ENCODE data around the gene ELANE.

The ELANE gene

GRCh38 chr19:858284-858683, 6.2 kb downstream of the ELANE start:
- no peaks in the 10 kb centered on the region for H3K9me2 ChIP-seq (ENCODE audit: low read depth, low read length)
- H3K27me3 ChIP-seq (ENCODE audit: insufficient read depth, low read length) = no peaks in the 10 kb centered on the region
- no peaks in the 10 kb centered on the region for H4K20me1 ChIP-seq (ENCODE audit: insufficient read depth, low read length)
- no peak overlapping the region for H2AFZ ChIP-seq (ENCODE audit: low read length)
- peaks cover 14% of the 10 kb centered on the region for H3K4me1 ChIP-seq (ENCODE audit: insufficient read depth, low read length, severe bottlenecking)
- no peaks in the 10 kb centered on the region for H3K79me2 ChIP-seq (ENCODE audit: insufficient read depth, low read length)
- no peak overlapping the region for H3K4me2 ChIP-seq (ENCODE audit: low read length)
- H3K9ac ChIP-seq (ENCODE audit: low read length) = no peak overlapping the region
- no peaks in the 10 kb centered on the region for H3K9me3 ChIP-seq (ENCODE audit: low read length)
- no peak overlapping the region for H3K27ac ChIP-seq (ENCODE audit: low read depth, low read length, poor library complexity, severe bottlenecking)
- no peaks in the 10 kb centered on the region for H3F3A ChIP-seq (ENCODE audit: insufficient read depth, low read length)
- H3K36me3 ChIP-seq (ENCODE audit: insufficient read depth, low read length) = no peaks in the 10 kb centered on the region
- no peak for TF ChIP-seq EZH2 (IDR thresholded peaks at IDR 0.05; ENCODE audit: borderline replicate concordance, low read length)
- TF ChIP-seq, protein P1, sequence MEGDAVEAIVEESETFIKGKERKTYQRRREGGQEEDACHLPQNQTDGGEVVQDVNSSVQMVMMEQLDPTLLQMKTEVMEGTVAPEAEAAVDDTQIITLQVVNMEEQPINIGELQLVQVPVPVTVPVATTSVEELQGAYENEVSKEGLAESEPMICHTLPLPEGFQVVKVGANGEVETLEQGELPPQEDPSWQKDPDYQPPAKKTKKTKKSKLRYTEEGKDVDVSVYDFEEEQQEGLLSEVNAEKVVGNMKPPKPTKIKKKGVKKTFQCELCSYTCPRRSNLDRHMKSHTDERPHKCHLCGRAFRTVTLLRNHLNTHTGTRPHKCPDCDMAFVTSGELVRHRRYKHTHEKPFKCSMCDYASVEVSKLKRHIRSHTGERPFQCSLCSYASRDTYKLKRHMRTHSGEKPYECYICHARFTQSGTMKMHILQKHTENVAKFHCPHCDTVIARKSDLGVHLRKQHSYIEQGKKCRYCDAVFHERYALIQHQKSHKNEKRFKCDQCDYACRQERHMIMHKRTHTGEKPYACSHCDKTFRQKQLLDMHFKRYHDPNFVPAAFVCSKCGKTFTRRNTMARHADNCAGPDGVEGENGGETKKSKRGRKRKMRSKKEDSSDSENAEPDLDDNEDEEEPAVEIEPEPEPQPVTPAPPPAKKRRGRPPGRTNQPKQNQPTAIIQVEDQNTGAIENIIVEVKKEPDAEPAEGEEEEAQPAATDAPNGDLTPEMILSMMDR (IDR thresholded peaks at IDR 0.05; ENCODE audit: low read length) = no peak
- no peak overlapping the region for H3K4me3 ChIP-seq (ENCODE audit: low read depth, low read length, poor library complexity, severe bottlenecking)

DNA sequence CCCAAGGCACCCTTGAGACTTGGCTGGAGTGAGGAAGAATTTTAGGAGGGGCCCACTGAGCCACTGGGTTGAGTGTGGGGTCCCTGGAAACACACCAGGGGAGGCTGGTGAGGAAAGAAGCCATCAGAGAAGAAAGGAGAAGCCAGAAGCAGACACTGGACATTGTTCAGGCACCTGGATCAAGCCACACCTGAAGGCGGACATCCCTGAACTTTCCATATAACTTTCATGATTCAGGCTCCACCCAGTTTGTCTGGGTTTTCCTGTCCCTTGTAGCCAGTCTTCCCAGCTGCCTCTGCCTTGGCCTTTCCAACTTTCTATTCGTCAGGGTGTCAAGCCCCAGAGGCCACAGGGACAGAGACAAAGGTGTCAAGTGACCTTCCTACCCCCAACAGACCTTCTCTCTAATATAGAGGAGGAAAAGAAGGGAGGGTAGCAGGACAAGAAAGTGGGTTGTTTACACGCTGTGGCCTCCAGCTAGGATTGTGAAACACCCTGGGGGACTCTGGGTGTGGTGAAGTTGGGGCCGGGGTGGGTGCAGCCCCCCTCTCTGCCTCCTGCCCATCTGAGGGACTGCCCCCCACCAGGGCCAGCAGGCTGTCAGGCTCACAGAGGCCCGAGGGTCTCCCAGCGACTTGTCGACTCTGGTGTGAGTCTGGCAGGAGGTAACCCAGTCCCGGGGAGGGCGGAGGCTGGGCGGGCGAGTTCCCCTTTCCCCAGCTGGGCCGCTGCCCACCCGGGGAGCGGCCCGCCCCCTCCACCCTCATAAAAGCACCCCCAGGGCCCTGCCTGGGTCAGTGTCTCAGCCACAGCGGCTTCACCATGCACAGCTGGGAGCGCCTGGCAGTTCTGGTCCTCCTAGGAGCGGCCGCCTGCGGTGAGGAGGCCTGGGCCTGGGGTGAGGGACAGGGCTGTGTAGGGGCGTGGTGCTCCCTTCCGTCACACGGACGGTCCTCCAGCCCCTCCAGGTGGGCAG, 7.1 kb downstream of the ELANE start, which contains the start of gene CFD:
Gene CFD, plus strand, starts transcription at position 797 of the 976 bp plus-strand sequence. Its CDS starts 26 bp downstream, at position 823.
- no peaks in the 10 kb centered on the region for H3K9me3 ChIP-seq (ENCODE audit: low read length)
- no peak within 1 kb of the TSS for H2AFZ ChIP-seq (ENCODE audit: low read length)
- H3K79me2 ChIP-seq (ENCODE audit: insufficient read depth, low read length) = no peaks in the 10 kb centered on the region
- H3K4me3 ChIP-seq (ENCODE audit: low read depth, low read length, poor library complexity, severe bottlenecking) = peak within 1 kb of the TSS; percentile 62
- peak within 1 kb of the TSS; percentile 63 for H3K4me2 ChIP-seq (ENCODE audit: low read length)
- no peaks in the 10 kb centered on the region for H3K9me2 ChIP-seq (ENCODE audit: low read depth, low read length)
- no peaks in the 10 kb centered on the region for H3K36me3 ChIP-seq (ENCODE audit: insufficient read depth, low read length)
- no peak within 1 kb of the TSS for H3K27ac ChIP-seq (ENCODE audit: low read depth, low read length, poor library complexity, severe bottlenecking)
- H3K27me3 ChIP-seq (ENCODE audit: insufficient read depth, low read length) = no peaks in the 10 kb centered on the region
- H3F3A ChIP-seq (ENCODE audit: insufficient read depth, low read length) = no peaks in the 10 kb centered on the region
- no peak for TF ChIP-seq EZH2 (IDR thresholded peaks at IDR 0.05; ENCODE audit: borderline replicate concordance, low read length)
- TF ChIP-seq, protein P1 (IDR thresholded peaks at IDR 0.05; ENCODE audit: low read length) = no peak
- H4K20me1 ChIP-seq (ENCODE audit: insufficient read depth, low read length) = no peaks in the 10 kb centered on the region
- H3K9ac ChIP-seq (ENCODE audit: low read length) = peak within 1 kb of the TSS; percentile 55; the same call in 1 of the 2 replicates
- H3K4me1 ChIP-seq (ENCODE audit: insufficient read depth, low read length, severe bottlenecking) = peaks cover 18% of the 10 kb centered on the region

DNA sequence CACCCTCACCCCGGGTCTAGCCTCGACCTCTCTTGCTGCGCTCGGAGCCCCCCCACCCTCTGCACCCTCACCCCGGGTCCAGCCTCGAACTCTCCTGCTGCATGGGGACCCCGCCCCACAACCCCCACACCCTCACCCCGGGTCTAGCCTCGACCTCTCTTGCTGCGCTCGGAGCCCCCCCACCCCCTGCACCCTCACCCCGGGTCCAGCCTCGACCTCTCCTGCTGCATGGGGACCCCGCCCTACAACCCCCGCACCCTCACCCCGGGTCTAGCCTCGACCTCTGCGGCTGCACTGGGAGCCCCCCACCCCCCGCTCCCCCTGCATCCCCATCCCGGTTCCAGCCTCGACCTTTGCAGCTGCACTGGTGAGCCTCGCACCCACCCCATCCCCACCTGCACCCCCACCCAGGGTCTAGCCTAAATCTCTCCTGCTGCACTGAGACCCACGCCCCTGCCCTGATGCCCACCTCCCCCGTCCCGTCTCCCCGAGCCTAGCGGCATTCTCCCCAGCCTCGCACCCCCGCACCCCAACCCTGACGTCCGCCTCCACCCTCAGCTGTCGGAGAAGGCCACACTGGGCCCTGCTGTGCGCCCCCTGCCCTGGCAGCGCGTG, 9.1 kb downstream of the ELANE start:
- Histone ChIP-seq H3K79me2 (ENCODE audit: insufficient read depth, low read length) (no peaks in the 10 kb centered on the region), H2AFZ (ENCODE audit: low read length) (no peak overlapping the region), H3K9me2 (ENCODE audit: low read depth, low read length) (no peaks in the 10 kb centered on the region), H3F3A (ENCODE audit: insufficient read depth, low read length) (no peaks in the 10 kb centered on the region), H3K9me3 (ENCODE audit: low read length) (no peaks in the 10 kb centered on the region), H3K4me1 (ENCODE audit: insufficient read depth, low read length, severe bottlenecking) (peaks cover 18% of the 10 kb centered on the region), H3K9ac (ENCODE audit: low read length) (peak overlapping the region; percentile 55; the same call in 1 of the 2 replicates), H3K27me3 (ENCODE audit: insufficient read depth, low read length) (no peaks in the 10 kb centered on the region), H4K20me1 (ENCODE audit: insufficient read depth, low read length) (no peaks in the 10 kb centered on the region), H3K36me3 (ENCODE audit: insufficient read depth, low read length) (no peaks in the 10 kb centered on the region), H3K27ac (ENCODE audit: low read depth, low read length, poor library complexity, severe bottlenecking) (no peak overlapping the region), H3K4me3 (ENCODE audit: low read depth, low read length, poor library complexity, severe bottlenecking) (peak overlapping the region; percentile 62), H3K4me2 (ENCODE audit: low read length) (peak overlapping the region; percentile 63; the same call in 1 of the 2 replicates)
- TF ChIP-seq, protein P1 (IDR thresholded peaks at IDR 0.05; ENCODE audit: low read length) = no peak
- no peak for TF ChIP-seq EZH2 (IDR thresholded peaks at IDR 0.05; ENCODE audit: borderline replicate concordance, low read length)
